HT-29 (cell line): ENCODE measurements around the gene C6orf136. TPM values are rescaled to one million over a fixed set of nuclear protein-coding genes. Genes with fewer than 3 reads are reported as not detected.

ENCODE experiments used
- DNase-seq: peaks from one replicate; pipeline ENCODE4 v3.0.0-alpha.2; 2015; ENCODE audit warnings: low spot score
- total RNA-seq: library from RNA; depleted of rRNA; stranded (reverse); fragments of >200 nt; shearing (Covaris generic); gene quantifications from 2 replicates; pipeline ENCODE4 v1.2.3, GENCODE V29; 2014

Gene C6orf136
- total RNA-seq, 1 experiment from 2014 or later: 14.5 TPM

- no peak for DNase-seq
Measured at GRCh38 chr6:30615958-30616810, 30.7 kb upstream of the C6orf136 start.

- DNase-seq: peak; percentile 100
Measured at GRCh38 chr6:30616811-30617564, 29.9 kb upstream of the C6orf136 start, which contains the start of gene PPP1R10. Gene PPP1R10, minus strand, starts transcription at chr6:30617243. Its CDS starts 7,299 bp downstream, at chr6:30609944.

- DNase-seq: peak; percentile 98
Measured at GRCh38 chr6:30617565-30618269, 29.2 kb upstream of the C6orf136 start, which contains the start of gene MRPS18B. Gene MRPS18B, plus strand, starts transcription at chr6:30617840. Its CDS starts 26 bp downstream, at chr6:30617866.

- peak; percentile 49 for DNase-seq
Measured at GRCh38 chr6:30618270-30618797, 28.6 kb upstream of the C6orf136 start.

- no peak for DNase-seq
Measured at GRCh38 chr6:30619561-30619960, 27.4 kb upstream of the C6orf136 start.

GRCh38 chr6:30625511-30625910, 21.4 kb upstream of the C6orf136 start:
- DNase-seq: no peak

- DNase-seq: peak; percentile 92
Measured at GRCh38 chr6:30626484-30627366, 20.2 kb upstream of the C6orf136 start, which contains the start of gene ATAT1. Gene ATAT1, plus strand, starts transcription at chr6:30626874.

GRCh38 chr6:30635834-30636233, 11.1 kb upstream of the C6orf136 start:
- no peak for DNase-seq

GRCh38 chr6:30640481-30640880, 6.5 kb upstream of the C6orf136 start:
- DNase-seq: no peak

- no peak for DNase-seq
Measured at GRCh38 chr6:30641048-30641447, 5.9 kb upstream of the C6orf136 start.

GRCh38 chr6:30643656-30644055, 3.3 kb upstream of the C6orf136 start:
- no peak for DNase-seq

- DNase-seq: no peak
Measured at GRCh38 chr6:30644769-30645168, 2.2 kb upstream of the C6orf136 start.

- no peak for DNase-seq
Measured at GRCh38 chr6:30645989-30646388, 944 bp upstream of the C6orf136 start.

- peak; percentile 68 for DNase-seq
Measured at GRCh38 chr6:30647242-30648116, 546 bp downstream of the C6orf136 start.

- DNase-seq: no peak
Measured at GRCh38 chr6:30651143-30651542, 4.2 kb downstream of the C6orf136 start.

GRCh38 chr6:30654798-30655742, 8.1 kb downstream of the C6orf136 start:
- DNase-seq: no peak

- no peak for DNase-seq
Measured at GRCh38 chr6:30655743-30656094, 8.8 kb downstream of the C6orf136 start.

GRCh38 chr6:30656513-30656912, 9.6 kb downstream of the C6orf136 start:
- DNase-seq: no peak
